ENCODE measurements around the gene SORL1-AS1.

GRCh38 chr11:121463689-121464335 is 11.0 kb upstream of the SORL1-AS1 start:
- TF ChIP-seq FOXM1 (IDR thresholded peaks at IDR 0.05; ENCODE audit: low read depth) (no peak), CTCF (IDR thresholded peaks at IDR 0.05) (no peak), POLR2AphosphoS5 (IDR thresholded peaks at IDR 0.05; ENCODE audit: low read depth, low read length) (no peak), MAX (IDR thresholded peaks at IDR 0.05; ENCODE audit: low read depth) (no peak), RAD21 (IDR thresholded peaks at IDR 0.05; ENCODE audit: low read length) (no peak), JUND (IDR thresholded peaks at IDR 0.05) (no peak), GABPA (IDR thresholded peaks at IDR 0.05; ENCODE audit: low read depth) (no peak), RCOR1 (IDR thresholded peaks at IDR 0.05; ENCODE audit: low read length) (no peak), NFIC (IDR thresholded peaks at IDR 0.05; ENCODE audit: borderline replicate concordance) (no peak)

Measured in SK-N-SH (cell line).